HG03558 (cell line): ENCODE data around the gene SGCD.

Experiments used
- ATAC-seq: cut with Tn5 transposase; IDR thresholded peaks from one replicate; pipeline ENCODE4 v1.9.1; 2021; ENCODE audit warnings: moderate number of reproducible peaks; ENCODE audit not compliant: unreplicated experiment; ENCODE audit errors: extremely low read depth

SGCD gene

DNA sequence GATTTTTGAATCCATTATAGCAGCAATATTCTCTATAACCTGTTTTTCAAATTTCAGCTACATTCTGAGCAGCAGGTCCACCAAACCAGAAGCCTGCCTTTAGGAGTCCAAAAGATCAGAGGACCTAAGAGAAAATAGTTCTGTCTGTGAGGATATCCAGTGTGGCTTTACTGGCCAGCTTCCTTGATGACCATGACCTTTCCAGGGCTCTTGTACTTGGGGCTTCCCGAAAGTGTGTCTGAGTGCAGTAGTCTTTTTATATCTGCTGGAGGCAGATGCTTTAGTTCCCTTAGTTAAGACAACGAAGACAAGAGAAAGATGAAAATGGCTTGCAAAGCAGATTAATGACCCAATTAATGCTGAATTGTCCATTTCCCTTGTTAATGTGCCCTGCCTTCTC, 72.4 kb downstream of the SGCD start:
- ATAC-seq = no peak

DNA sequence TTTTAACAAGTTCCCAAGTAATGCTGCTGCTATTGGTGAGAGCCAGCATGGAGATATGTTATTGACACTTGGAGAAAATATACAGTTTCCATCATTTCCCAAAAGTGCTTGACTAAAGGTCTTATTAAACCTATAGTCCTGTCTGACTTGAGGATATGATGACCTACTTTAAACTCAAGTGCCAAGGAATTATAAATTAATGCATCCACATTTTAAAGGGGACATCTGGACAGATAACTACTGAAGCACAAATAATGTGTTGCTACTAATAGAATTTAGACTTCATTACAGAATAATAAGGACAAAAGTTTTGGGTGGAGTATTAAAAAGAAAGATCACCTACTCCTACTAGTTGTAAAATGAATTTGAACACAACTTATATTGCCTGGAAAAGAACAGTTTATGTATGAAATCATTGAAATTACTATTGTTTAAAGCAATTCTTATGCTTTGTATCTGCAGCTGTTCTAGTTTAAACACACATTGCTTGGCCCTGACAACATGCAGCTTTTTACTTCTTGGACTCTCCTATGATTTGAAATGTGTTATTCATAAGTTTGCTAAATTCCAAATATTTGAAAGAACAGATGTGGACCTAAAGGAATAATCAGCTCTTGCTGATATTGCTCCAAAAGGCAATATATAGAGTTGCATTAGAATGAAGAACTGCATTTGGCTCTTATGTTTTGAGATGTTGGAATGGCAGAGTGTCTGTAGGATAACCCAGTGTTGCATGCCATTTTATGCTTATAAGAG, 73.4 kb downstream of the SGCD start:
- no peak for ATAC-seq

DNA sequence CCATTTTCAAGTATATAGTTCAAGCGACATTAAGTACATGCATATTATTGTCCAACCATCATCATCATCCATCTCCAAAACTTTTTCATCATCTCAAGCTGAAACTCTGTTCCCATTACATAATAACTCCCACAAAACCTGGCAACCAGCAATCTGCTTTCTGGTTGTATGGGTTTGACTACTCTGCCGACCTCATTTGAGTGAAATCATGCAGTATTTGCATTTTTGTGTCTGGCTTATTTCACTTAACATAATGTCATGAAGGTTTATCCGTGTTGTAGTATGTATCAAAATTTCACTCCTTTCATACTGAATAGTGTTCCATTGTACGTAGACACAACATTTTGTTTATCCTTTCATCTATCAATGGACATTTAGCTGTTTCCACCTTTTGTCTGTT, 74.8 kb downstream of the SGCD start:
- ATAC-seq = no peak

DNA sequence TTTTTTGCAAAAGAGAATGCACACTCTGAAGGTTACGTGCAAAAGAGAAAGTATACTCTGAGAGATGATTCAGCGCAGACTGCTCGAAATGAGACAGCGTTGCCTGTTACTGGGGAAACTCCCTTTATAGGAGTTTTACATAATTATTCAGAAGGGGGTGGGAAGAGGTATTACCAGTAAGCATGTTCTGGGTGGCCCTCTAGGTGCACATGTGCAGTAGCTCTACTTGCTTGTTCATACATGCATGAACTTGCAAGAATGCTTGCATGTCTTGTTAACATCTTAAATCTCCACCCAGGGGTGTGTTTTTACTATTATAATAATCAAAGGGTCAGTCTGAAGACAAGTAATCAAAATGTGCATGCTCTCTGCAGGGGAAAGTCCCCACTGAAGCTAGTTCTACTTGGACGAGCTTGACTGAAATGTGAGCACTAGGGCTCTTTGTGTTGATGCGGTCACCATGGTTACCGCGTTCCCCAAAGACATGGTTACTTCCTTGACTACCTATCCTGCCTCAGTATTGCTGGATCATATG, 75.5 kb downstream of the SGCD start:
- peak; percentile 96 for ATAC-seq

DNA sequence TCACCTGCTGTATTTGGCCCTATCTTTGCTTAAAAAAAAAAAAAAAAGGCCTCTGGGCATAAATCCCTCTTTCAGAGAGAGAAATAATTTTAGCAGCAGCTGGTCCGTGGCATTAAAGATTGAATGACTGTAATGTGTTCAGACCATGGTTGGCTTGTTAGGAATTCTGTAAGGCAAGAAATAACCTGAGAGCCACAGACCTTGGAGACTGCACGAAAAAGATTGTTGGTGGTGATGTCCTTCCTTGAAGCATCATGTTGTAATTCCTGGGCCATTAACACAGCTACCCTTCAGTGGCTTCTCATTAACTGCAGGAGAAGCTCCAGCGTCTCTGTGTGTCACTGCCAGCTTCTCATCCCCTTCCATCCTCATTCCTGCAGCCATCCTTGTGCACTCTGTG, 79.0 kb downstream of the SGCD start:
- ATAC-seq = no peak

DNA sequence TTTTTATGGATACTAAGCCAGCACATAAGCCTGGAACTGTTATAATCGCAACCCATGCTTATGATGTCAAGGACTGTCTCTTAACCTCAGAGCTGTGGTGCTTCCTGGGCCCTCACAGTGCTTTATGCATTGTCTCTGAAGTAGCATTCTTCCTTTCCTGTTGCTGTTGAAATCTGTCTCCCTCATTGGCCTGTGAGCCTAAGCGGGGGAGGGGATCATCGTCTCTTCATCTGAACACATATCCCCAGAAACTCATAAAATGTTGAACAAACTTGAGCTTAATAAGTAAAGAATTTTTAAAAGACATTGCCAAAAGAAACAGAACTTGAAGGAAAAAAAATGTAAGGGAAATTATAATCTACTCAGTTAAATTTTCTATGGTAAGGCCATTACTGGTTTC, 80.3 kb downstream of the SGCD start:
- ATAC-seq = no peak

DNA sequence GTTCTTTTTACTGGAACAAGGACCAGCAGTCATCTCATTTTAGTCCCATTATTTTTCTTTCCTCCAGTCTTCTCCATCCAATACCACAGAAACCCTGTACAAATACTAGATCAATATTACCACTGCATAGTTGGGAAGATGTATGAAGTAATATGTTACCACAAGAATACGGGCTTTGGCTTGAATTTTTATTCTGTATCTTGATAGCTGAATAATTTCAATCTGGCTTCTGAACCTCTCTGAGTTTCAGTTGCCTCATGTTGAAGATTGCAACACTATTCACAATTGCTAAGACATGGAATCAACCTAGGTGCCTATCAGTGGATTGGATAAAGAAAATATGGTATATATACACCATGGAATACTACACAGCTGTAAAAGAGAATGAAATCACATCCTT, 82.9 kb downstream of the SGCD start:
- no peak for ATAC-seq

DNA sequence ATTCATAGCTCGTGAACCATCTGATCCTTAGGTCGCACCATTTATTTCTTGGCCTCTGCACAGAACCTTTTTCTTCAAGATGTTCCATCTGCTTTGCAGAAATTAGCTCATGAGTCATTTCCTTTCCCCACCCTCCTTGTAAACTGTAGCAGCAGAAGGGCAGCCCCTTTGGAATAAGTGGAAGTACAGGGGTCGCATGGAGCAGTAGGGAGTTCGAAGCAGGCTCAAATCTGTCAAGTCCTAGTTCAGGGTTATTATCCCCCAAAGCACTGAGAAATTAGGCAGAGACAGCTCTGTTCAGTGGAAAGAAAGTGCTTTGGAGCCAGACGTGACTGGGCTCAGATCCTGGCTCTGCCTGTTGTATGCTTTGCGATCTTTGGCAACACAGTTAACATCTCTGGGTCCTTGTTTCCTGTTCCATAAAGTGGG, 84.2 kb downstream of the SGCD start:
- no peak for ATAC-seq

DNA sequence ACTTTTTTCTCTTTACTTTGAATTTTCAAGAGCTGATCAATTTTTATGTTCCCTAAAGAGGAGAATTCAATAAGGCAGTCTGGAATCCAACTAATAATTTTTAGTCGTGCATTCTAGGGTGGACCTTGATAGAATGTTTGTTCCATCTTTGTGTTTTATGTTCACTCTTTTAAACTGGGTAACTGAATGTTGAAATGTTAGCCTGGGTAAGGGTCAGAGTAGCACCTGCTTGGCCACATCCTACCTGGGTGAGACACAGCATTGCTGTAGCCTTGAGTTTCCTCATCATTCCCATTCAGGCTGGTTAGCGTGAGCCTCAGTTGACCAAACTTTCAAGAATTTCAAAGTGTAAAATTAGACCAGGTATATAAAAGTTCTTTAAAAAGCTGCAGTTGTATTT, 85.0 kb downstream of the SGCD start:
- ATAC-seq = no peak

DNA sequence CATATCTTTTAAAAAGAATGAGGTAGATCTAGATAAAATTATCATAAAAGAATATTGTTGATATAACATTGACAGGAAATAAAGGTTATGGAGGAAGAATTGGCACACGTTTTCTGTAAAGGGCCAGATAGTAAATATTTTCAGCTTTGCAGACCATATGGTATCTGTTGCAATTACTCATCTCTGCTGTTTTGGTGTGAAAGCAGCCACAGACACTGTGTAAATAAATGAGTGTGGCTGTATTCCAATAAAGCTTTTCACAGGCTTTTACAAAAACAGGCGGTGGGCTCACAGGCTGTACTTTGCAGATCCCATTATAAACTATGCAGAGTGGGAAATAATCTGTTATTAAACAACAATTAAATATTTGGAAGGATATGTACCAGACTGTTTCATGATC, 87.4 kb downstream of the SGCD start:
- ATAC-seq = no peak

DNA sequence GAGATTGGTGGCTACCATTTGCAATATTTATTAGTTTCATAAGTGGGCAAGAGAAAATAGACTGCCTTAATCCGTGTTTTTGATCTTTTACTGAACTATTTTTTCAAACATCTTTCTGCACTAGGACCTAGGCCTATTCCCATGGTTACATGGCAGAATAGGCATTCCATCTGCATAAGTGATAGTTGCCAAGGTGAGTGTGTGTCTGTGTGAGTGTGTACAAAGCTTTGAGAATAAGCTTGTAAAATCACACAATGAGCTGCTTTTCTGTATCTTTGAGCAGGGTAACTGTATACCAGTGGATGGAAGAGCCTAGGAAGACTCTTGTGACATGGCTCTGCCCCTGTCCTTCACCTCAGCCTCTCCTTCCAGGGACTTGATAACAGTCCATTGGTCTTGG, 92.7 kb downstream of the SGCD start:
- ATAC-seq = no peak

DNA sequence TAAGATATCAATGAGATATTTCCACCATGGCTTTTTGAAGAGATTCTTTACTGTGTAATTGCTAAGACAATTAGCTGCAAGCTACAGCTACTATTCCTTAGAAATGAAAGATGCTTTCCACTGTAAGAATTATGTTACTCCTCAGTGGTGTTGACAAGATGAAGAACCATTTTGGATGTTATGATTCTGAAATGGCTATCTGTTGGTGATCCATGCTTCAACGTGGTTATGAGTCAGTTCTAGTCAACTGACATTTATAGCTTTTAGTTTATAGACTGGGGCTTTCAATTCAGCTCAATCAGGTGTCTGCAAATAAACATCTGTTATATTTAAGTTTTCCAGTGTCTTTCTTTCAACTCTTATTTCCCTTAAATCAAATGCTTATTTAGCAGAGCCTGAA, 93.7 kb downstream of the SGCD start:
- no peak for ATAC-seq

DNA sequence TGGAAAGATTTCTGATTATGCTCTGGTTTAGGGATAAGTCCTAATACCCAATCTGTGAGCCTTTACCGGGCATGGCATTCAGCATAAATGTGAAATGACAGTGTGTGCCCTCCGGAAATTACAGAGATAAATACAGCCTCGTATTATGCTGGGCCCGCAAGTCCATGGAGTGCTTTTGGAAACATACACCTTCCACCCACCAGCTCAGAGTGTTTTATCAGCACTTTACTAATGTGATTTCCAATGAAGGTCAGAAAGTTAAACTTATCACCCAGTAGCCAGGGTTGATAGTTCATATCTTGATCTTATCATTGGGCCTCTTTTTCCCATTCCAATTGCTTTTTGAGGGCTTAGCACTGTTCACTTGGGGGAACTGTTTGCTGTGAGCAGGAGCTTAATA, 94.8 kb downstream of the SGCD start:
- no peak for ATAC-seq

DNA sequence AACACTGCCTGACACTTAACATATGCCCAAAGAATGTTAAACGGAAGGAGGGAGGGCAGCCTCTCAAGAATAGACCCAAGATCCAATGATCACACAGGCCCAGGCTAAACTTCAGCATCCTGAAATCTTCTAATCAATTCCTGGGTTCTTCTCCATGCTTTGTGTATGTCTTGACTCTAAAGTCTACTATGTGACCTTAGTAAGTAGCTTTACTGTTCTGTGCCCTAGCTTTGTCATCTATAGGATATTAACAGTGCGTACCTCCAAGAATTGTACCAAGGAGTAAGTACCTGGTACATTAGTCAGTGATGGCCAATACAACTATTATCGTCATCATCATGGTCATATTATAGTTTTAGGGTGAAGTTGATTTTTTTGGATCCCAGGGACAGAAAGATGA, 96.6 kb downstream of the SGCD start:
- ATAC-seq = no peak

DNA sequence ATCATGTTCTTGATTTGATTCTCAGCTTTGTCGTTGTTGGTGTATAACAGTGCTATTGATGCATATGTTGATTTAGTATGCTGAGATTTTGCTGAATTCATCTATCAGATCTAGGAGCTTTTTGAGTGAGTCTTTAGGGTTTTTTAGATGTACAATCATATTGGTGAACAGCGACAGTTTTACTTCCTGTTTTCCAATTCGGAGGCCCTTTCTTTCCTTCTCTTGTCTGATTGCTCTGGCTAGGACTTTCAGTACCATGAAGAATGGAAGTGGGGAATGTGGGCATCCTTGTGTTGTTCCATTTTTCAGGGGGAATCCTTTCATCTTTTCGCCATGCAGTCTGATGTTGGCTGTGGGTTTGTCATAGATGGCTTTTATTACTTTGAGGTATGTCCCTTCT, 100.4 kb downstream of the SGCD start:
- ATAC-seq = no peak

DNA sequence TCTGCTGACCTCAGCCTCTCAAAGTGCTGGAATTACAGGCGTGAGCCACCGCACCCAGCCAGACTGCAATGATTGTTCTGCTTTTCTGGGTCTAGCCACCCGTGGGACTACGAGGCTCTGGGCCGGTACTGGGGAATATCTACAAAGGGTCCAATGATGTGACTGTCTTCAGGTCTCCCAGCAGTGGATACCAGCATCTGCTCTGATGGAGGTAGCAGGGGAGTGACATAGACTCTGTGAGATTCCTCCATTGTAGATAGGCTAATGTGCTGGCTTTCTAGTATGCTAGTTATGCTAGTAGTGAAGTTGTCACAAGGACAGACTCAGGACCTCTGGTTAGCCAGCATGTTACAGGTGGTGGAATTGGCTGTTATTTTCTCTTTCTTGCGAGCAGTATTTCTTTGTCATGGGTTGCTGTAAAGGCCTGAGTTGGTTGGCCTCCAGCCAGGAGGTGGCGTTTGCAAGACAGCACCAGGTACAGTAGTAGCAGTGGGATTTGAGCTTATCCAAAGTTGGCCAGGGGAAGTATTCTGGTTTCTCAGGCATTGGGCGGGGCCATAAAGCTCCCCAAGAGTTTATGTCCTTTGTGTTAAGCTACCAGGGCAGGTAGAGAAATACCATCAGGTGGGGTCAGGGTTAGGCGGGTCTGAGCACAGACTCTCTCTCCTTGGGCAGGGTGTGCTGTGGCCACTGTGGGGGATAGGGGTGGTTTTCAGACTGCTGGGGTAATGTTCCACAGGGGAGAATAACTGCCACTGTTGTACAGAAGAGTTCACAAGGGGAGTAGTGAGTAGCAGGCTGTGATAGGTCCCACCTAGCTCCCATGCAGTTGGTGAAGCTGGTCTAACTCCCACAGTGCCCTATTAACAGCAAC, 105.2 kb downstream of the SGCD start:
- ATAC-seq = no peak

DNA sequence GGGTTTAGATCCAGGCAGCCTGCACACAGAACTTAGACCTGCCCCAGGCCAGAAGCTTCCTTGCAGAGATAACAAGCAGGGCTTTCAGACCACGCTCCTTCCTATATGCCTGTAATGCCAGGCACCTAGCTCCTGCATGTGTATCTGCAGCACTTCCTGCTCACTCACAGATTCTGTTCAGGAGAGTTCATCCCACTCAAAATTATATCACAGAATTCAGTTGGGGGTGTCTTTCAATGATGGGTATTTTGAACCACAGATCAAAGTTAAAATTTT, 105.8 kb downstream of the SGCD start:
- ATAC-seq = no peak

DNA sequence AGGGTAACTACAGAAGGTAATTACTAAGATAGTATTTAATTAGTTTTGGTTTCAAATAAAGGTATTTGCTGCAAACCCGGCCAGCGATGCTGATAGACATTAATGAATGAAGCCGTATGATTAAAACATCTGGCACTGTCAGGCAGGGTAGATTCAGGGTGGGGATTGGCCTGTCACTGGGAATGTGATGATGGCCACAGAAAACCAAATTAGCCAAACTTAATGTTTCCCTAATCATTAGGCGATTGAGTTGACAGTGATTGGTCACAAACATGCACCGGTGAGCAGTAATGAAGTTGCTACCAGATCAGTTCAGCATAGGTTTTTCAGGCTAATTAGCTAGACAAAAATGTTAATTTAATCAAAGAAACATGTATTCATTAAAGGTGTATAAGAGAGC, 107.5 kb downstream of the SGCD start:
- no peak for ATAC-seq

DNA sequence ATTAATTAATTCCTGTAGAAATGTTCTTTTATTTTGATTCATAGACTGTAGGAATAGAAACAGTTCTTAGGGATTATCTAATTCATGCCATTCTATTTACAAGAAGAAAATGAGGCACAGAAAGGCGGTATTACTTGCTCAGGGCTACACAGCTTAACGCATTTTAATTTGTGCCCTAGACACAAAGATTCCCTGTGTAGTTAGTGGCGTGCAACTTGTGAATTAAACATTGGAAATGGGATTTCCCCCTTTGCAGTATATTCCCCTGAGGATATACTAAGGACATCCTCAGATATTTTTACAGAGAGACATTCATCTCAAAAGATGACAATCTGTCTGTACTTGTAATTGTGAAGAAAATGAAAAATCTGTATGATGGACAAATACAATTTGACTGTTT, 108.1 kb downstream of the SGCD start:
- no peak for ATAC-seq

DNA sequence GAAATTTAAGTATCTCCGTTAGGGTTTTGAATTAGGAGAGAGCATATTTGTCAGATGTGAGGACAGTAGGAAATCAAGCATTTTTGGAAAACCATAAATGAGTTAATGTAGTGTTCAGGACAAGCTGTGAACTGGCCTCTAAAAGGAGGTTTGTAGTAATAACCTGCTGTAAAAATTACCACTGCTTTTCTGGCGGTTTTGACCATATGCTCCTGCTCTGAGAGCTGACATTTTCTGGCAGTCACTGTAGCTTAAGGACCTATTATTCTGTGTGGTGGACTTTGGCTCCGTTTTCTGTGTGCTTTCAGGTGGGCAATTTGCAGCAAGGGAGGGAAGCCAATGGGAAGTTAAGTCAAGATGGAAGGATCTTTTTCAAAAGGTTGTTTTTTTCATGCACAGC, 111.1 kb downstream of the SGCD start:
- no peak for ATAC-seq

DNA sequence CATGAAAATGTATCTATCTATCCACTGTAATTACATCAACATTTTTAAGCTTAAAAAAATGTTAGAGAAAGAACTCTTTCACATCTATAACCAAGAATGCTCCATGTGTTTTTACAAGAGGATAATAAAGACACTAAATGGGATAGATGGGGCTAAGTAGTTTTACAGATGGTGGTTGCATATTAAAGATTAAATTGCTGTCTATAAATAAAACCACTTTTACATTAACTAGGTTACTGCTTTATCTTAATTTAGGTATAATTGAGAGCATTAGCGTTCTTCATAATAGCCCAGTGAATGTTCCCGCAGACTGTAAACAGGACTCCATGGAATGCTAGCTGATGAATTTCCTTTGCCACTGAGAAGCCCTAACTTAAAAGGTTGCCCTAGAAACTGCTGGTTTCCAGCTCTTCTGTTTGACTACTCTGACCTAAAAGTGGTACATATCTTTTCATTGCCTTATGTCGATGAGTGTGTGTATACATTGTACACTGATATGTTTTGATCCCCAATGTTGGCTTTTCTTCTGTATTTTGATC, 117.9 kb downstream of the SGCD start:
- ATAC-seq = no peak
